Stimulated activated CD8-positive, alpha-beta memory T cell treated with anti-CD3 and anti-CD28 coated beads, Interleukin-2, amount 100 ng/mL, for 48 hours (primary cell): ENCODE data around the gene FAM229A.

ENCODE experiments used
- DNase-seq, 2 donors: peaks; one replicate each; pipeline ENCODE4 v3.0.0-alpha.2; 2020; ENCODE audit warnings: low read depth in 2 of 2

FAM229A gene

GRCh38 chr1:32331549-32331948 lies 30.7 kb downstream of the FAM229A start:
- DNase-seq, result no peak

- no peak for DNase-seq
Observed at GRCh38 chr1:32330558-32331151, 31.6 kb downstream of the FAM229A start.

GRCh38 chr1:32329931-32330466 lies 32.3 kb downstream of the FAM229A start:
- no peak for DNase-seq

- no peak for DNase-seq
Observed at GRCh38 chr1:32327204-32327603, 35.1 kb downstream of the FAM229A start.

- no peak for DNase-seq
Observed at GRCh38 chr1:32321712-32322291, 40.5 kb downstream of the FAM229A start.

GRCh38 chr1:32318127-32318869 lies 44.0 kb downstream of the FAM229A start:
- DNase-seq, result no peak

GRCh38 chr1:32316903-32317277 lies 45.4 kb downstream of the FAM229A start:
- no peak for DNase-seq

- no peak for DNase-seq
Observed at GRCh38 chr1:32311709-32312393, 50.4 kb downstream of the FAM229A start.
